K562 treated with DMSO at 1 percent for 48 hours (cell line): ENCODE results near the gene ANKRD34A. TPM values are rescaled to one million over a fixed set of nuclear protein-coding genes. Genes with fewer than 3 reads are reported as not detected.

Source experiments
- total RNA-seq: library from RNA; unstranded; fragments of 300-600 nt; gene quantifications from 2 replicates; pipeline ENCODE4 v1.2.3, GENCODE V29; 2022; ENCODE audit warnings: low replicate concordance; ENCODE audit errors: extremely low read depth

Gene ANKRD34A
- total RNA-seq, result not detected in 2 replicates

GRCh38 chr1:145964328-145965118, at the start of gene ANKRD34A, which contains the start of gene POLR3GL:
ANKRD34A (minus strand) TSS chr1:145964575; CDS start chr1:145961759, 2,816 bp downstream.
POLR3GL (plus strand) TSS chr1:145964690; CDS start chr1:145974866, 10,176 bp downstream.

DNA sequence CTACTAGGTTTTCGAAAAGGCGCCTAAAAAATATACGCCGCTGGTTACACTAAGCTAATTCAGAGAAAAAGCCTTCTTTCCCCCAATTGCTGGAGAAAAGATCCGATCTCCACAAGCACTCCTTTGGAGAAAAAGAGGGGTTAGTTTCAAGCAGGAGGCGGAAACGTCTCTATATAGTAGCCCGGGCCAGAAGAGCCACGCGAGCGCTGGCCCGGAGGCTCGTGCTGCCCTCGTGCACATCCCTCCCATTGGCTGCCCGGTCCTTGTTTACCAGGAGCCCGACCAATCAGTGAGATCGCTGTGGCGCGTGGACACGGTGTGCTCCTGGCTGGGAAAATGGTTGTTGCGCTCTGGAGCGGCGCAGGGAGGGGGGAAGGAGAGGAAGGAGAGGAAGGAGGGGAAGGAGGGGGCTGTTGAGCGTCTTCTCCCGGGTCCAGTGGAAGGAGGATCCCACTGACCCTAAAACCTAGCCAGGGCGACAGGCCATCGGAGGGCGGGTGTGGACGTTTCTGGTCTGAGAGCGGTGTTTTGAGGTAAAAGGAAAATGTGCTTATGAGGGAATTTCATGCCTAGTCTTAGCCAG, 32.1 kb upstream of the ANKRD34A start, which contains the start of gene TXNIP:
Gene TXNIP, minus strand, starts transcription at position 147 of the 583 bp plus-strand sequence. CDS start 313 bp downstream, outside the sequence.

DNA sequence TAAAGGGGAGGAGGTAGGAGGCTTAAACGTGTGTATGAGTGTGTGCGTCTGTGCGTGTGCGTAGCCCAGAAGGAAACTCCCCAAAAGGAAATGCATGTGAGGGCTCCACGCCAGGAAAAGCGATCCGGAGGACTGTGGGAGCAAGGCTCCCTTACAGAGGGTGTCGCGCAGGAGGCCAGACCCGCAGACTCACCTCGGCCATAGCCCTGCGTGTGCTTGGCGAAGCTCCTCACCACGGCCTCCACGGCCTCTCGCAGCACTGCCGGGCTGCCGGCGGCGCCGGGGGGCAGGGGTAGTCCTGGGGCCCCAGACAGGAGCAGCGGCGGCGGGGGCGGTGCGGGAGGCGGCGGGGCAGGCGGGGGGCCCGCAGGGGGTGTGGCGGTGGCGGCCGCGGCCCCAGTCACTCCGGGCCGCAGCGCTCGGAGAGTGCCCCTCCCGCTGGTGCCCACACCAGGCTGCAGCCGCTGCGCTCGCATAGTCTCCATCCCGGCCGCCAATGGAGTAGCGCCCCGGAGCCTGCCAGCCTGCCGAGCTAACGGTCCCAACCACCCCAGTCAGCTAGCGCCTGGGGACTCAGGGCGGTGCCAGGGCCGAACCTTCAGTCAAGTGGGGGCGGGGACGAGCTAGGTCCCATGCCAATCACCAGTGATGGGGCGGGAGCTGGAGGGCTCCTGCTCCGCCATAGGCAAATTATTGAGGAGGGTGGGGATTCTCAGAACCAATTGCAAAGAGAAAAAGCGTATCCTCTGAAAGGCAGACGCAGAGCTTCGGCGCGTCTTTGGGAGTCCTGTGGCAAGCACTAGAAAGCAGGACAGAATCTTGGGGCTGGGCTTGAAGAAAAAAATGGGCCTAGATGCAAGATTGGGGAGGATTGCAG, 6.7 kb downstream of the ANKRD34A start, which contains the start of gene LIX1L:
Gene LIX1L, minus strand, starts transcription at position 575 of the 877 bp plus-strand sequence. Its CDS starts 90 bp downstream, at position 485.

DNA sequence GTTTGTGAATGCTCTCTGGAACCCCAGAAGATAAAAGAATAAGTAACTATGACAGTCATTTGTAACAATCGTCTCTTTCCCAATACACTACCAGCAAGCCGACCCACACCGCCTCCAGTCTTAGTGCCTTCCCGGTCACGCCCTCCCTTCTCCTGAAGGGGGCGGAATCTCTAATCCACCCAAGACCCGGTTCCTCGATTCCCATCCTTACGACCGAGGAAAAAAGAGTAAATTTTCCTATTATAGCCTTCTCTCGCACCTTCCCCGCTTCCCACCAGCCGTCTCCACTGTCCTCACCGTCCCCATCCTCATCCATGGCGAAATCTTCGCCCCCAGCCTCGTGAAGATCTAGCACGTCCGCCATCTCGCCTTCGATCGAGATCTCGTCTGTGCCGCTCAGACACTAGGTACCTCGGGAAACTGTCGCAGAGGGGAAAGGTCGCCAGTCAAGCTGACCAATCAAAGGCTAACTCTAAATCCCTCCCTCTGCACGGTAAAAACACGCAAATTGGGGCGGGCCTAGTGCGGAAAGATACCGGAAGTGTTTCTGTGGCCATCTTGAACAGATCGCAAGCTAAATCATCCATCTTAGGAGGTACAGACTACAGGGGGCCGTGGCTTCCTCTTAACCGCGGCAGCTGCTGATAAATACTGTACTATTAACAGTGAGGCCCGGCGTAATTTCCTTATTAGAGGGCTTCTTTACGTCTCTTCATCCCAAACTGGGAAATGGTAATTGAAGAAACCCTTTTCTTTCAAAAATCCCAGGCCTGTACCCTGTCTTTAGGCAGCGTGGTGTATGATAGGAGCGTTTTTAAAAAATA, 37.1 kb downstream of the ANKRD34A start, which contains the start of gene RBM8A:
Gene RBM8A, minus strand, starts transcription at position 422 of the 824 bp plus-strand sequence. Its CDS starts 58 bp downstream, at position 364.

DNA sequence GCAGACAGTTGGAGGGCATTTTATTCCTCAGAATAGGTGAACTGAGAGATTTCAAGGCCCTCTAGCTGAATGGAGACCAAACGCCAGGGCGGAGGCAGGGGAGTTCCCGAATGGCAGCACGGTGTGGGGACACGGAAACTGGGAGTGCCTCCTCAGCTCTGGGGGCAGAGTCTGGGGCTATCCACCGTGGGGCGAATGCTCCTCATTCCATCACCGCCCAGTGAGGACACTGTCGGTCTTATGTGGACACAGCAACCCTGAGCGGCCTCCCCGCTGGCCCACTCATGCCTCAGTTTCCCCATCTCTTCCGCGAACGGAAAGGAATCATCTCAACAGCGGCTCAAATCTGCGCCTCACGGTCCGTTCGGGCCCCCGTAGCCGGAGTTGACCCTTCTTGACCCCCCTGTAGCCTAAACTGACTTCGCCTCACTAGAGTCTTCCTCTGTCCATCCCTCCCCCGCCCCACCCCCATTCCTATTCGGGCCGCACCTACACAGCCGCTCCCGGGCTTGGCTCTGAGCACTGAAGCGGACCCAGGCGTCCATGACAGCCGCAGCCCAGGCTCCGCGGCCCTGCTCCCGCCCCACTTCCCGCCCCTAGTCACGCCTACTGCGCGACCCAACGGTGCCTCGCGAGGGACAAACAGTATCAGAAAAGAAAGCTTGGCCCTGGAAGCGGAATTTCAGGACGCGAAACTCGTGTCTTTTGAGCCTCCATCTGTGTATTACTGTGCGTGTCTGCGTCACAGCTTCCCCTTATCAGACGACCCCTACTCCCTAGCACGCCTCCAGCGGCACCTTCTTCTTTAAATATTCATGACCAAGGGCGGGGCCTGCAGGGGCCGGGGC, 46.0 kb downstream of the ANKRD34A start, which contains the start of gene PEX11B:
Gene PEX11B, minus strand, starts transcription at position 574 of the 848 bp plus-strand sequence. Its CDS starts 29 bp downstream, at position 545.

Other genes with a start within 250 kb of the ANKRD34A start
- gene CD160, start 245.1 kb downstream of the ANKRD34A start, total RNA-seq, result not detected in 2 replicates
- not detected in 2 replicates for gene RNF115, start 140.5 kb downstream of the ANKRD34A start, total RNA-seq
- not detected in 2 replicates for gene POLR3C, start 140.4 kb downstream of the ANKRD34A start, total RNA-seq
- not detected in 2 replicates for gene NUDT17, start 118.9 kb downstream of the ANKRD34A start, total RNA-seq
- gene PIAS3, start 105.5 kb downstream of the ANKRD34A start, total RNA-seq, result not detected in 2 replicates
- not detected in 2 replicates for gene ANKRD35, start 78.7 kb downstream of the ANKRD34A start, total RNA-seq
- not detected in 2 replicates for gene ITGA10, start 54.5 kb downstream of the ANKRD34A start, total RNA-seq
- not detected in 2 replicates for gene PEX11B, start 45.9 kb downstream of the ANKRD34A start, total RNA-seq
- gene RBM8A, start 37.1 kb downstream of the ANKRD34A start, total RNA-seq, result not detected in 2 replicates
- gene LIX1L, start 6.6 kb downstream of the ANKRD34A start, total RNA-seq, result not detected in 2 replicates
- not detected in 2 replicates for gene POLR3GL, start 115 bp upstream of the ANKRD34A start, total RNA-seq
- 440 and 632 TPM in 2 replicates for gene TXNIP, start 32.0 kb upstream of the ANKRD34A start, total RNA-seq
- not detected in 2 replicates for gene HJV, start 57.2 kb upstream of the ANKRD34A start, total RNA-seq
- not detected in 2 replicates for gene NBPF10, start 180.2 kb upstream of the ANKRD34A start, total RNA-seq